Activated CD4-positive, CD25-positive, alpha-beta regulatory T cell (primary cell): Measurements from ENCODE around the gene ATXN2.
"Not testable (repeated sequence)": the region's sequence is repeated elsewhere in the genome, so short reads cannot be mapped to it uniquely, and the experiment has no call there.

Experiments
- DNase-seq, 4 experiments: peaks; one replicate each; lab custom pipeline; 2025; lab: John Stamatoyannopoulos, UW

Gene ATXN2

GRCh38 chr12:111574797-111575443 lies 24.2 kb downstream of the ATXN2 start:
- no peak for DNase-seq

- no peak for DNase-seq
Measured at GRCh38 chr12:111573476-111573875, 25.6 kb downstream of the ATXN2 start.

GRCh38 chr12:111570084-111570961 lies 28.8 kb downstream of the ATXN2 start:
- DNase-seq = no peak

GRCh38 chr12:111569363-111570083 lies 29.6 kb downstream of the ATXN2 start:
- DNase-seq = no peak

- not testable (repeated sequence) for DNase-seq
Measured at GRCh38 chr12:111560844-111561243, 38.3 kb downstream of the ATXN2 start.

- no peak for DNase-seq
Measured at GRCh38 chr12:111558107-111558376, 41.1 kb downstream of the ATXN2 start.

GRCh38 chr12:111557271-111558106 lies 41.6 kb downstream of the ATXN2 start:
- DNase-seq = no peak

GRCh38 chr12:111556676-111557075 lies 42.4 kb downstream of the ATXN2 start:
- DNase-seq = no peak

GRCh38 chr12:111555313-111555712 lies 43.8 kb downstream of the ATXN2 start:
- DNase-seq = not testable (repeated sequence)

- DNase-seq = no peak
Measured at GRCh38 chr12:111546758-111547383, 52.2 kb downstream of the ATXN2 start.

GRCh38 chr12:111546171-111546570 lies 52.9 kb downstream of the ATXN2 start:
- no peak for DNase-seq

GRCh38 chr12:111544032-111544431 lies 55.1 kb downstream of the ATXN2 start:
- DNase-seq = no peak

- no peak for DNase-seq
Measured at GRCh38 chr12:111532751-111533150, 66.4 kb downstream of the ATXN2 start.

- DNase-seq = peak; percentile 14 to 46 (median 26)
Measured at GRCh38 chr12:111529424-111530368, 69.4 kb downstream of the ATXN2 start.

- DNase-seq = no peak
Measured at GRCh38 chr12:111523587-111524167, 75.4 kb downstream of the ATXN2 start.

GRCh38 chr12:111521801-111522200 lies 77.3 kb downstream of the ATXN2 start:
- DNase-seq = no peak

- no peak for DNase-seq
Measured at GRCh38 chr12:111519937-111520336, 79.2 kb downstream of the ATXN2 start.

GRCh38 chr12:111519083-111519482 lies 80.0 kb downstream of the ATXN2 start:
- no peak for DNase-seq

- DNase-seq = not testable (repeated sequence)
Measured at GRCh38 chr12:111507719-111508118, 91.4 kb downstream of the ATXN2 start.

- DNase-seq = not testable (repeated sequence)
Measured at GRCh38 chr12:111507258-111507657, 91.9 kb downstream of the ATXN2 start.
